Measurements from ENCODE around the gene C1QTNF4.
"Not testable (repeated sequence)": the region's sequence is repeated elsewhere in the genome, so short reads cannot be mapped to it uniquely, and the experiment has no call there.

C1QTNF4 gene

GRCh38 chr11:47560426-47560825 lies 33.8 kb downstream of the C1QTNF4 start:
- in situ Hi-C loops (cut with HindIII; ENCODE audit: low sequenced_read_pairs) = no loop called here
- no peak for DNase-seq (ENCODE audit: low read depth, low spot score)
- no peak overlapping the region for H3K4me3 ChIP-seq (ENCODE audit: low read depth, low read length)
- TF ChIP-seq CTCF (IDR thresholded peaks at IDR 0.05; ENCODE audit: low read depth, low read length) = no peak

- in situ Hi-C loops (cut with HindIII; ENCODE audit: low sequenced_read_pairs) = no loop called here
- no peak overlapping the region for H3K4me3 ChIP-seq (ENCODE audit: low read depth, low read length)
- no peak for TF ChIP-seq CTCF (IDR thresholded peaks at IDR 0.05; ENCODE audit: low read depth, low read length)
- no peak for DNase-seq (ENCODE audit: low read depth, low spot score)
Observed at GRCh38 chr11:47558695-47559094, 35.5 kb downstream of the C1QTNF4 start.

- DNase-seq (ENCODE audit: low read depth, low spot score); H3K4me3 ChIP-seq (ENCODE audit: low read depth, low read length); in situ Hi-C loops (cut with HindIII; ENCODE audit: low sequenced_read_pairs): not testable (repeated sequence)
Observed at GRCh38 chr11:47557004-47557403, 37.2 kb downstream of the C1QTNF4 start.

GRCh38 chr11:47553406-47553743 lies 40.8 kb downstream of the C1QTNF4 start:
- no peak for DNase-seq (ENCODE audit: low read depth, low spot score)
- in situ Hi-C loops (cut with HindIII; ENCODE audit: low sequenced_read_pairs) = no loop called here
- peak overlapping the region; percentile 55 for H3K4me3 ChIP-seq (ENCODE audit: low read depth, low read length)
- no peak for TF ChIP-seq CTCF (IDR thresholded peaks at IDR 0.05; ENCODE audit: low read depth, low read length)

GRCh38 chr11:47552566-47553405 lies 41.4 kb downstream of the C1QTNF4 start, which contains the start of gene CELF1:
CELF1 (minus strand) TSS chr11:47553132; CDS start chr11:47499523, 53,609 bp downstream.
- peak; percentile 88 for DNase-seq (ENCODE audit: low read depth, low spot score)
- in situ Hi-C loops (cut with HindIII; ENCODE audit: low sequenced_read_pairs) = no loop called here
- peak; percentile 69 for TF ChIP-seq CTCF (IDR thresholded peaks at IDR 0.05; ENCODE audit: low read depth, low read length)
- H3K4me3 ChIP-seq (ENCODE audit: low read depth, low read length) = peak within 1 kb of the TSS; percentile 98

GRCh38 chr11:47552056-47552565 lies 42.1 kb downstream of the C1QTNF4 start:
- no peak for TF ChIP-seq CTCF (IDR thresholded peaks at IDR 0.05; ENCODE audit: low read depth, low read length)
- peak overlapping the region; percentile 98 for H3K4me3 ChIP-seq (ENCODE audit: low read depth, low read length)
- peak; percentile 46 for DNase-seq (ENCODE audit: low read depth, low spot score)
- in situ Hi-C loops (cut with HindIII; ENCODE audit: low sequenced_read_pairs) = no loop called here

GRCh38 chr11:47551086-47551485 lies 43.1 kb downstream of the C1QTNF4 start:
- TF ChIP-seq CTCF (IDR thresholded peaks at IDR 0.05; ENCODE audit: low read depth, low read length) = peak; percentile 49
- DNase-seq (ENCODE audit: low read depth, low spot score) = no peak
- in situ Hi-C loops (cut with HindIII; ENCODE audit: low sequenced_read_pairs) = no loop called here
- no peak overlapping the region for H3K4me3 ChIP-seq (ENCODE audit: low read depth, low read length)
